NCI-H345 (cell line): ENCODE measurements around the gene CENPO.
"Not testable (repeated sequence)": the region's sequence is repeated elsewhere in the genome, so short reads cannot be mapped to it uniquely, and the experiment has no call there.

Experiments
- DNase-seq: peaks from one replicate; lab custom pipeline; 2025; lab: John Stamatoyannopoulos, UW

CENPO gene

DNA sequence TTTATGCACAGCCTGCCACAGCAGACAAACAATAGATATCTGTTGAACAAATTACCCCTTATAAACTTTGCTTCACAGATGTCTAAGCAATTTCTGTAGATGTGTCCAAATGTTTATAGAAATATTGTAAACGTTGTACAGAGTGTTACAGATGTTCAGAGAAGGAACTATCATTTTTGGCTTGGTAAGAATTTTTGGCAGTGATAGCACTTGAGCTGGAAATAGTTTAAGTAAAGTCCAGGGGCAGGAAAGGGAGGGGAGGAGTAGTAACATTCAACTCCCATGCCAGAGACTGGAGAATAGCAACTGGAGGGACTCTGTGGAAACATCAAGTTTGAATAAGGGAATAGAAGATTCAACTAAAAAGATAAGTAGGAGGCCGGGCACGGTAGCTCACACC, 4.4 kb upstream of the CENPO start:
- DNase-seq = no peak

- DNase-seq = no peak
Observed at GRCh38 chr2:24791452-24791851, 1.8 kb upstream of the CENPO start.

GRCh38 chr2:24792542-24792873, 717 bp upstream of the CENPO start:
- no peak for DNase-seq

GRCh38 chr2:24793761-24794435, 673 bp downstream of the CENPO start:
- DNase-seq = peak; percentile 47

DNA sequence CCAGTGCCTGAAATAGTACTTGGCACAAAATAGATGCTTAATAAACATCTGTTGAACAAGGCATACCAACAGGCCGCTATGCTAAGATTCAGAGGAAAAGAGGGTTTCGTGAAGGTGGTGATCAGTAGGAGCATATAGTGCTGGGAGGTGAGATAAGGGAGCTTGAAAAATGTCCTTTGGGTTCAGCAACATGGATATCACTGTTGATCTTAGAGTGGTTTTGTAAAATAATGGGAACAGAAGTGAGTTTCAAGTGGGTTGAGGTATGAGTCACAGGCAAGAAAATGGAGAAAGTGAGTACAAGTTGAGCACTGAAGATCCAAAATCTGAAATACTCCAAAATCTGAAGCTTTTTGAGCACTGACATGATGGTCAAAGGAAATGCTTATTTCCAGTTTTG, 4.4 kb downstream of the CENPO start:
- DNase-seq = no peak

GRCh38 chr2:24800487-24800886, 7.3 kb downstream of the CENPO start:
- DNase-seq = not testable (repeated sequence)

DNA sequence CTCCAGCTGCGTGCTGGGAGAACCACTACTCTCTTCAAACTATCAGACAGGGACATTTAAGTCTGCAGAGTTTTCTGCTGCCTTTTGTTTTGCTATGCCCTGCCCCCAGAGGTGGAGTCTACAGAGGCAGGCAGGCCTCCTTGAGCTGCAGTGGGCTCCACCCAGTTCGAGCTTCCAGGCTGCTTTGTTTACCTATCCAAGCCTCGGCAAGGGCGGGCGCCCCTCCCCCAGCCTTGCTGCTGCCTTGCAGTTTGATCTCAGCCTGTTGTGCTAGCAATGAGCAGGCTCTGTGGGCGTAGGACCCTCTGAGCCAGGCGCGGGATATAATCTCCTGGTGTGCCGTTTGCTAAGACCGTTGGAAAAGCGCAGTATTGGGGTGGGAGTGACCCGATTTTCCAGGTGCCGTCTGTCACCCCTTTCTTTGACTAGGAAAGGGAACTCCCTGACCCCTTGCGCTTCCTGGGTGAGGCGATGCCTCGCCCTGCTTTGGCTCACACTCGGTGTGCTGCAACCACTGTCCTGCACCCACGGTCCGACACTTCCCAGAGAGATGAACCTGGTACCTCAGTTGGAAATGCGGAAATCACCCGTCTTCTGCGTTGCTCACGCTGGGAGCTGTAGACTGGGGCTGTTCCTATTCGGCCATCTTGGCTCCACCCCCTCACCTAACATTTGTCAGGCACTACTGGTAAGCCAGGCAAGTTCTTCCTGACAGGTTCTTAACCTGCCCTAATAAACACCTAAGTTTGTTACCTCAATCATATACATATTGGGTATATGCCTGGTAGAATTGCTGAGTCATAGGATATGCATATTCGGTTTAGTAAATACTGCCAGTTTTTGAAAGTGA, 12.8 kb downstream of the CENPO start:
- DNase-seq = peak; percentile 20

- DNase-seq = no peak
Observed at GRCh38 chr2:24806661-24807036, 13.4 kb downstream of the CENPO start.

DNA sequence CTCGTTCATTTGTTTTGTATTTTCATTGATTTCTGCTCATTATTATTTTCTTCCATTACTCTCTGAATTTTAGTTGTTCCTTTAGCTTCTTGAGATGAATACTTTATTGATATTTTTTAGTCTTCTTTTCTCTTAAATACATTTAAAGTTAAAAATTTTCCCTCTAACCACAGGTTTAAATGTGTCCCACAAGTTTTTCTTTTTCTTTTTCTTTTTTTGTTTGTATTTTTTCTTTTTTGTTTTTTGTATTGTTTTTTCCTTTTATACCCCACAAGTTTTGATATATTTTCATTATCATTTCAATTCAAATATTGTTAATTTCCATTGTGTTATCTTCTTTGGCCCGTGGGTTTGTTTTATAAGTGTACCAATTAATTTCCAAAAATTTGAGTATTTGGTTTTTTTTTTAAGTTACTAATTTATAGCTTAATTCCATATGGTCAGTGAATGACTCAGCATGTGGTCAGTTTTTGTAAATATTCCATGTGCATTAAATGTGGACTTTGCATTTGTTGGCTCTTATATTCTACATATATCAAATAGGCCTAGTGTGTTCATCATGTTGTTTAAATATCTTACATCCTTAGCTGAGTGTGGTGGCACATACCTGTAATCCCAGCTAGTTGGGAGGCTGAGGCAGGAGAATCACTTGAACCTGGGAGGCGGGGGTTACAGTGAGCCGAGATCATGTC, 16.2 kb downstream of the CENPO start:
- no peak for DNase-seq

DNA sequence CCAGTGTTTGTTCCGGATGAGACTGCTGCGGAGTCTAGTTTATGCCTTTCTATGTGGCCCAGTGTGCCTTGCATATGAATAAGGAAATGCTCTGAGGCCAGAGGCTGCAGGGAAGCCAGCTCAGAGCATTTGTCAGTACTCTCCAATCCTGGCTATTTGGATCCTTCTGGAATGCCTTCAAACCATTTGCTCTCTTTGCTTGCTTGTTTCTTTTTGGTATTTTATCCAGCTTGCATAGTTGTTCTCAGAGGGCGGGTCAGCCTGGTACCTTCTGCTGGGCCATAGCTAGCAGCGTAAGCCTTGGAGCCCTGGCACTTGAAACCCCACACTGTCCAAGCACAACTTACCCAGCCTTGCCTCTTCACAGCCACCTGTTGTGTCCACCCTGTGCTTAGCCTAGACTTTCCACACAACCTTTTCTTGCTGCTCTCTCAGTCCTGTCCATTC, 20.5 kb downstream of the CENPO start:
- no peak for DNase-seq

GRCh38 chr2:24814516-24814915, 21.3 kb downstream of the CENPO start:
- no peak for DNase-seq

DNA sequence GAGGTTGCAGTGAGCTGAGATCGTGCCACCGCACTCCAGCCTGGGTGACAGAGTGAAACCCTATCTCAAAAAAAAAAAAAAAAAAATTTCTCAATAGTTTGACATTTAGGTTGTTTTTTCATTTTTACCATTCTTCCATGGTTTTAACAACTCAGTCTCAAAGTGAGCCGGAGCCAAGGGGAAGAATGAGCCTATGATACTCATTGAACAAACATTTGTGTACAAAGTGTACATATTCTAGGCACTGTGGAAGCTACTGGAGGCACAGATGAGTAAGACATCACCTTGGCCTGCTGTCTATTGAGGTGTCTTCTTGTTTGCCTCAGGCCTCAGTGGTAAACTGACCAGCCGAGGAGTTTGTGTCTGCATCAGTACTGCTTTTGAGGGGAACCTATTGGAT, 21.9 kb downstream of the CENPO start:
- DNase-seq = no peak

DNA sequence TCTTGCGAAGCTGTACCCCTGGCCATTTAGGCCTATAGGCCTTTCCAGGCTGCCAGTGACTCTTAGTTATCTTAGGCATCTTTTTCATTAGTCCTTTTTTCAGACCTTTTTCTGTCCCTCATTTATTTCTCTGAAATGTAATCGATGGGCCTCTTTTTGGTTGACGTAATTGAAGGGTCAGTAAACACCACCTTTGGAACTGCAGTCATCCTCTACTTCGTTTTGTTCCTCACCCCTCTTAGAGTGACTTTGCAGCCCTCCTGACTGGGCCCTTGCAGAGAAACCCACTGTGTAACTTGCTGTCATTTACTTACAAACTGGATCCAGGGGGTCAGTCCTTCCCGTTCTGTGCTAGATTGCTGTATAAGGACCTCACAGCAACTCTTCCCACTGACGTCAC, 23.2 kb downstream of the CENPO start:
- no peak for DNase-seq

DNA sequence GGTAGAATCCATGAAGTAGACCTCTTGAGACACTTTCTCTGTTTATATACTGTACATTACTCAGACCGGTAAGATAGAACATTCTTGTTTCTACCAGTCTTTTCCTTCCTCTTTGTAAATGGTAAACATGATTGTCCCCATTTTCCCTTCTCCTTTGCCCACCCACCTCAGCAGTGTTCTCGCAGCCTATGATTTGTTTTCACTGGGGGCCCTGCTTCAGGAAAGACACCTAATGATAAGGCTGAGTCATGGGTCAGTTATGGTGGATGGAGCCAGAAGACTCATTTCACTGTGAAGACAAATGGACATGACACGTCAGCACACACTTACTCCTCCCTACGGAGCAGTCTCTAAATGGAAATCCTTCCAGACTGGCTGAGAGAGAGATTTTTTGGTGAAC, 23.7 kb downstream of the CENPO start:
- DNase-seq = no peak

DNA sequence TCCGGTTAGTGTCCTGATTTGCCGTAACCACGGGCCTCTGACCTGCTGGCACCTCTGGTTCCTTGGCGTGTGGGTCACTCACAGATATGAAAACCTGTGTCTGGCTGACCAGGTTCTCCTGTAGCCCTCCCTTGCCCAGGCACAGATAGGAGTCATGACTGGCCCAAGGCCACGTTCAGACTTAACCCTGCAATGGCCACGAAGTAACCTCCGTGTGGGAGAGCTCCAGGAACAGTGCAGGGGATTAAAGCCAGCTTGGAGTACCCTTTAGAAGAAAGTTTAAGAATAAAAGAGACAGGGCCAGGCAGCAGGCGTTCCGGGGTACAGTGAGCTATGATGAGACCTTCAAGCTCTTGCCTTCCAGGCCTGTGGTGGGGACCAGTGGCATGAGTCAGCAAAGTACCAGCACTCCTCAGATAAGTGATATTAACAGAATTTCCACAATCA, 25.5 kb downstream of the CENPO start:
- DNase-seq = no peak

DNA sequence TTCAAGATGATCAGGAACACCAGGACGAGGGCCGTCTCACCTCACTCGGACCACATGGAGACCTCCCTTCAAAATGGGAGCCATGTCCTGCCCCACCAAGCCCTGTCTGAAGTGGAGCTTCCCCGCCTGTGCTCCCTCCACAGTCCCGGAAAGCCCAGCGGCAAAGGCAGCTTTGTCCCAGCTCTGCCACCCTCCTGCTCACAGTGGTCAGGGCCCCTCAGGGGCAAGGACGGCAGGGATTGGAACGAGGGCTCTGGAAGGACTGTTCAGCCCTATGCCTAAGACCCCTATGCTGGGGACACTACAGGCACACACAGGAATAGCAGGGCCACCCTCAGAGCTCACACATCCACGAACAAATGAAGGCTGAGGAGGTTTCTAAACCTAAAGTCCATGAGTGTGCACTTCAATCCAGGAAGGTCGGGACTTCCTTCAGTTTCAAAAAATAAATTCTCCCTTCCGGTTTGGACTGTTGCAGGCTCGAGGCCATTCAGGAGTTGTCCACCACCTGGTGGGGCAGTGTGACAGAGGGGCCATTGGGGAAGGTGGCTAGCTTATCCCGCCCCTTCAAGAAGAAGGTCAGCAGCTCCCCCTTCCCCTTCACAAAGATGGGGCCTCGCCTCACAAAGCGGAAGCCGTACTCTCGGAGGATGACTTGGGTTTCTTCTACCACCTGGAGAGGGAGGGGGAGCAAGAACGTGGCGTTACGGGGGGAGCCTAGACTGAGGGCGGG, 26.4 kb downstream of the CENPO start:
- no peak for DNase-seq

- DNase-seq = no peak
Observed at GRCh38 chr2:24820175-24820513, 26.9 kb downstream of the CENPO start.

- DNase-seq = no peak
Observed at GRCh38 chr2:24820598-24821432, 27.6 kb downstream of the CENPO start.

DNA sequence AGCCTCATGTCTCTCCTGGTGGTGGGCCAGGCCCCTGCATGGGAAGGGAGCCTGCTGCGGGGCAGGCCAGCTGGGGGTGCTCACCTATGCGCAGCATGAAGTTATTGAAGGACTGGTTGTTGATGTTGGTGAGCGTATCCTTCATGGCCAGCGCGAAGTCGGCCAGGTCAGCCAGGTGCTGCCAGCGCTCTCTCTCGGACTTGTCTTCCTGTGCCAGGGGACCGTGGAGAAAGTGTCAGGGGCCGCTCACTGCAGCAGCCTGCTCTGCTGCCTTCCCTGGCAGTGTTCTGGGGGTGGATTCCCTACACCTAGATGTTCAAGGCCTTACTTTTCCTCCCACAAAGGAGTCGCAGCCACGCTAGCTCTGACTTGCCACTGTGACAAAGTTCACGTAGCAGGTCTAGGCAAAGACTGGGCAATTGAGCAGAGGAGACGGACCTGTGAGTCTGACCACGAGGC, 28.2 kb downstream of the CENPO start:
- no peak for DNase-seq

GRCh38 chr2:24822049-24822706, 29.0 kb downstream of the CENPO start:
- DNase-seq = peak; percentile 90

DNA sequence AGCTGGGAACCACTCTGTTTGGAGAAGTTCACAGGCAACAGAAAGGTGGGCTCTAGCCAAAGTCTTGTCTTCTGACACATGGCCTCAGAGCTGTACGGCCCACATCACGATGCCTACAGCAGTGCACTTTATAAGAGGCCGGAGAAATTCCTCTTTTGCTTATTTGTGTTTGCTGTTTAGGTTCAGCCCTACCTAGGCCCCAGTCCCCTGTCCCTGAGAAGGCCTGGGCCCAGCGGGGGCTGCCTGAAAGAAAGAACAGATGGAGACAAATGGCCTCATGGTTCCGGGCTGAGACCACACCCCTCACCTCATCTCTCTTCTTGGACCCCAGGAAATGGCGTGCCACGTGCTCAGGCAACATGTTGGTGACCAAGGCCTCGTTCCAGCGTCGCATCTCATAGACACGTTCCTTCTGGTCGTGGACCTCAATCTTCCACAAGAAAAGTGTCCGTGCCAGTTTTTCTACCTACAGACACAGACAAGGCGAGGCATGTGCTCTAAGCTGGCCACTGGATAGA, 30.9 kb downstream of the CENPO start:
- DNase-seq = no peak
